Activated CD8-positive, alpha-beta T cell treated with anti-CD3 and anti-CD28 coated beads, Interleukin-2, amount 10 ng/mL, durations not matched to agents 7 days and 5 days (primary cell): ENCODE results near the gene NEU2. TPM values are rescaled to one million over a fixed set of nuclear protein-coding genes. Genes with fewer than 3 reads are reported as not detected.

Experiments
- ATAC-seq: fragments of 150-1000 bp; cut with Tn5 transposase; one replicate; pipeline ENCODE4 v1.10.0; 2021; ENCODE audit warnings: moderate library complexity
- CTCF ChIA-PET: fragments of 350-600 bp; sonication (Branson Sonifier 250); formaldehyde crosslinking; loops from one replicate; lab custom pipeline; 2021; ENCODE audit warnings: antibody characterized with exemption; lab: Charles Lee
- POLR2A ChIA-PET: fragments of 350-600 bp; sonication (Branson Sonifier 250); formaldehyde crosslinking; loops from one replicate; lab custom pipeline; 2021; ENCODE audit warnings: antibody characterized with exemption; lab: Charles Lee
- DNase-seq: peaks from one replicate; pipeline ENCODE4 v3.0.0-alpha.2; 2020
- H3K27ac Mint-ChIP-seq: one replicate; pipeline ENCODE4 v1.8.0; 2021; ENCODE audit warnings: mild to moderate bottlenecking, mixed read lengths
- H3K27me3 Mint-ChIP-seq: one replicate; pipeline ENCODE4 v1.8.0; 2021; ENCODE audit warnings: low read depth, mixed read lengths
- H3K36me3 Mint-ChIP-seq: one replicate; pipeline ENCODE4 v1.8.0; 2021; ENCODE audit warnings: low read depth, mixed read lengths
- H3K4me1 Mint-ChIP-seq: one replicate; pipeline ENCODE4 v1.8.0; 2021; ENCODE audit warnings: low read depth, mixed read lengths
- H3K4me3 Mint-ChIP-seq: one replicate; pipeline ENCODE4 v1.8.0; 2021; ENCODE audit warnings: mild to moderate bottlenecking, mixed read lengths
- H3K9me3 Mint-ChIP-seq: one replicate; pipeline ENCODE4 v1.8.0; 2022; ENCODE audit warnings: mixed read lengths; ENCODE audit not compliant: insufficient read depth
- total RNA-seq, 2 experiments: library from RNA; stranded (reverse); gene quantifications; one replicate each; pipeline ENCODE4 v1.2.3, GENCODE V29; 2021

Gene NEU2
- not detected for total RNA-seq

DNA sequence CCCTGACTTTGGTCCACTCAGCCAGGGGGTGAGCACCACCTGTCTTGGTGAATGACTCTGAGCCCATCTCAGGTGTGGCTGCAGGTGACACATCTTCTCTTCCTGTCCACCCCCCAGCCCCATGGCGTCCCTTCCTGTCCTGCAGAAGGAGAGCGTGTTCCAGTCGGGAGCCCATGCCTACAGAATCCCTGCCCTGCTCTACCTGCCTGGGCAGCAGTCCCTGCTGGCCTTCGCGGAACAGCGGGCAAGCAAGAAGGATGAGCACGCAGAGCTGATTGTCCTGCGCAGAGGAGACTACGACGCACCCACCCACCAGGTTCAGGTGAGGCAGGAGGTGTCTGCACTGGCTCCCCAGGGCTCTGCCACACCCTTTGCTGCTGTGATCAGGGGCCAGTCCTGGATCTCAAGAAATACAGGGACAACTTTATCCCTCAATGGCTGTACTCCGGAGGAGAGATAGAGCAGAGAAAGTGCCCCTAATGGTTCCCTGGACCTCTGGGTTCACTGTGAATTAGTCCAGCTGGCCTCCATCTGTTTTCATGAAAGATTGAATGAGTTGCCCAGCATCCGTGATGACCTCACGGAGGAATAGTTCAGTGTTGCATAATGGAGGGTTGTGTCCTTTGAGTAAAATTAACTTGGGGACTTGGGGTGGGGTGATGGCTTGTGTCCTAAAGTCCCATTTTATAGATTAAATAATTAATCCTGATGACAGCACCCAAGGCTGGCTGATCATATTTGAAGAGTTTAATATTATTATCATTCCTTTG lies at the start of gene NEU2:
NEU2 (plus strand) TSS at position 122 of the 770 bp plus-strand sequence; CDS start at position 122, 0 bp downstream.
- Mint-ChIP-seq H3K9me3 (no peaks in the 10 kb centered on the region), H3K27ac (no peak within 1 kb of the TSS), H3K36me3 (no peaks in the 10 kb centered on the region), H3K4me1 (no peaks in the 10 kb centered on the region), H3K4me3 (no peak within 1 kb of the TSS), H3K27me3 (no peaks in the 10 kb centered on the region)
- DNase-seq = no peak
- ChIA-PET CTCF (interaction anchor here (0.6 kb wide), 1 partner anchor 1332 kb away, joined by 3 read pairs; no protein-coding TSS in a partner anchor), POLR2A (no interaction called here)
- no peak for ATAC-seq

DNA sequence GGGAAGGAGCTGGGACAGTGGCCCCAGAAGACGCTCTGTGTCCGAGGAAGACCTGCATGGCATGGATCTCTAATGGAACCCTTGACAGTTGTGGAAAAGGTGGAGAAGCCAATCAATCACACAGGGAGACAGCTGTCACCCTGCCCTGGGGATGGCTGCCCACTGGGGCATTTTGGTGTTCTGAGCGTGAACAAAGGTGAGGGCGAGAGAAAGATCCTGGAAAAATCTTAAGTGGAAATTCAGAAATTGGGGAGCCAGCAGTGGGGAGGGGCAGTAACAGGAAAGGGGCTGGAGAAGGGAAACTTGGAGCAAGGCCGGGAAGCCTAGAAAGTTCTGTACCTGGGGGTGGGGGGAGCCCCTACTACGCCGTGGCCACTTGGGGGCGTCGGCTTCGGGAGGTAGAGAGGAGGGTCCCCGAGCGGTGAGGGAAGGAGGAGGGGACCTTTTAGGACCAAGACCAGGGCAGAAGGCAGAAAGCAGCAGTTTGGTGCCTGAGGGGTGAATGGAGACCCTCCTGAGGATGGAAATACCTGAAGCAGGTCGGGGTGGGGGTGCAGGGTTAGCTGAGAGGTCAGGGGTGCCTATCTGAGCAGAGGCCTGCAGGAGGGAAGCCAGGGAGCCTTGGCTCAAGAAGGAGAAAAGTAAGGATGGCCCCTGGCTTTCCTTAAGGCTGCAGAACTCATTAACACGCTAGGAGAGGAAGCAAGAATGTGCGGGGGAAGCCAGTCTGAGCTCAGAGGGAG lies 49.4 kb upstream of the NEU2 start:
- H3K27me3 Mint-ChIP-seq = peaks cover 3% of the 10 kb centered on the region
- no peak overlapping the region for H3K27ac Mint-ChIP-seq
- no peak for ATAC-seq
- H3K4me1 Mint-ChIP-seq = no peaks in the 10 kb centered on the region
- no peaks in the 10 kb centered on the region for H3K9me3 Mint-ChIP-seq
- no peak for DNase-seq
- ChIA-PET POLR2A (no interaction called here), CTCF (interaction anchor here (0.6 to 1.5 kb wide), 3 partner anchors 20 to 77 kb away, joined by 3 read pairs; partner anchors contain the start of gene INPP5D)
- no peaks in the 10 kb centered on the region for H3K36me3 Mint-ChIP-seq
- H3K4me3 Mint-ChIP-seq = no peak overlapping the region

DNA sequence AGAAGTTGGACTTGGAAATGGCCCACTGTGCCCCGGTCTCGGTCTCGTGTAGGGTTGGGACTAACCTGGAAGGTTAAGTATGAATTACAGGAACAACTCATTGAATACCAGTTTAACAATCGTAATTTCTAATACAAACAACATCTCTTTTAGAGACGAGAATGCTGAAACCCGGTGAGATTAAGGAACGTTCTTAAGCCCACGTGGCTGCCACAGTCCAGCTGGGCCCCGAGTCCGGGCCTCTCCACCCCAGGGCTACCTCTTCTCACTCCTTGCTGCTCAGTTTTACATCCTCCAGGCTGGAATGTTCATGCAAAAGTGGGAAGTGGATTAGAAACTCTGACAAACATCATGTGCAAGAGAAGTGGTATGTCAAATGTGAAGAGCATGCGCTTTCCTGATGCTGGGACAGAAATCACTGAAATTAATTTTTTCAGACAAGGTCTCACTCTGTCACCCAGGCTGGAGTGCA lies 48.8 kb upstream of the NEU2 start:
- no peaks in the 10 kb centered on the region for H3K9me3 Mint-ChIP-seq
- DNase-seq (no peak), ATAC-seq (no peak)
- H3K4me1 Mint-ChIP-seq = no peaks in the 10 kb centered on the region
- POLR2A ChIA-PET = no interaction called here
- H3K27ac Mint-ChIP-seq = no peak overlapping the region
- peaks cover 3% of the 10 kb centered on the region for H3K27me3 Mint-ChIP-seq
- H3K36me3 Mint-ChIP-seq = no peaks in the 10 kb centered on the region
- H3K4me3 Mint-ChIP-seq = no peak overlapping the region
- CTCF ChIA-PET = interaction anchor here (0.6 to 0.9 kb wide), 2 partner anchors 21 to 77 kb away, joined by 3 read pairs; partner anchors contain the start of gene INPP5D

DNA sequence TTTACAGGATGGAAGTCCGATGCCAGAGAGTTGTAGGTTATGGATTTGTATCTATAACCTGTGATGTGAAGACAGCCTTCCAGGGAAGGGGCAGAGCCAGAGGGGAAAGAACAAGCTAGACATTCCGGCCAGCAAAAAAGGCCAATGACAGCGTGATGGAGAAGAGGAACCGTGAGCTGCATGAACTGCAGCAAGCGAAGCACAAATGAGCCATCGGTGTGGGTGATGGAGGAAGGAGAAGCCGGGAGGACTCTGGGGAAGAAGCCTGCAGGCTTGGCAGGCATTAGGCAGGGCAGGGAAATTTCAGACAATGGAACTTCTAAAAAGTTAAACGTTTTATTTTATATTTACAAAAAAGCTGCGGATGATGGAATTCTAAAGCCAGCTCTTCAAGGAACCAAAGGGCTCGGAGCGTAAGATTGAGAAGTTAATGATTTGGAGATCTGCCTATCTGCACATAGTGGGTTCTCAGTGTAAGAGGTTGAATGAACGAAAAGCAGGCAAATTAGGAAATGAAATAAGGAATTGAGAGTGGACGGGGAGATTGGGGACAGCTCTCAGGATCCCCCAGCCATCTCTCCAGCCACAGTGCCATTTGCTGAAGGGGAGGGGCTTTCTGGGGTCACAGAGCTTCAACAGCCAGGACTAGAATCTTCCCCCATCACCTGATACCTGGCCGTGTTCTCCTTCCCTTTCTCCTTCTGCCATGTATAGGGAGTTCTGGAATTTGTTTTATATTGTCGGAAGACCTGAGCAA lies 47.8 kb upstream of the NEU2 start:
- ChIA-PET POLR2A (no interaction called here), CTCF (no interaction called here)
- H3K27ac Mint-ChIP-seq = no peak overlapping the region
- H3K4me3 Mint-ChIP-seq = no peak overlapping the region
- no peaks in the 10 kb centered on the region for H3K36me3 Mint-ChIP-seq
- H3K4me1 Mint-ChIP-seq = no peaks in the 10 kb centered on the region
- DNase-seq (no peak), ATAC-seq (no peak)
- H3K9me3 Mint-ChIP-seq = no peaks in the 10 kb centered on the region
- peaks cover 9% of the 10 kb centered on the region for H3K27me3 Mint-ChIP-seq

DNA sequence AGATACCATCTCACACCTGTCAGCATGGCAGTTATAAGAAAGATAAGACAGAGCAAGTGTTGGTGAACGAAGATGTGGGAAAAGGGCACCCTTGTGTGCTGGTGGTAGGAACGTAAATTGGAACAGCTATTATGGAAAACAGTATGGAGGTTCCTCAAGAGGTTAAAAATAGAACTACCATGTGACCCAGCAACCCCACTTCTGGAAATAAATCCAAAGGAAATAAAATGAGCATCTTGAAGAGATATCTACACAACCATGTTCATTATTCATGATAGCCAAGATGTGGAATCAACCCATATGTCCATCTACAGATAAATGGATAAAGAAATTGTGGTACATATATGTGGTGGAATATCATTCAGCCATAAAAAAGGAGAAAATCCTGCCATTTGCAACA lies 46.3 kb upstream of the NEU2 start:
- no peak for ATAC-seq
- H3K36me3 Mint-ChIP-seq = no peaks in the 10 kb centered on the region
- no peaks in the 10 kb centered on the region for H3K9me3 Mint-ChIP-seq
- no peak overlapping the region for H3K27ac Mint-ChIP-seq
- no peaks in the 10 kb centered on the region for H3K4me1 Mint-ChIP-seq
- H3K27me3 Mint-ChIP-seq = peaks cover 19% of the 10 kb centered on the region
- ChIA-PET CTCF (no interaction called here), POLR2A (no interaction called here)
- no peak overlapping the region for H3K4me3 Mint-ChIP-seq
- no peak for DNase-seq

DNA sequence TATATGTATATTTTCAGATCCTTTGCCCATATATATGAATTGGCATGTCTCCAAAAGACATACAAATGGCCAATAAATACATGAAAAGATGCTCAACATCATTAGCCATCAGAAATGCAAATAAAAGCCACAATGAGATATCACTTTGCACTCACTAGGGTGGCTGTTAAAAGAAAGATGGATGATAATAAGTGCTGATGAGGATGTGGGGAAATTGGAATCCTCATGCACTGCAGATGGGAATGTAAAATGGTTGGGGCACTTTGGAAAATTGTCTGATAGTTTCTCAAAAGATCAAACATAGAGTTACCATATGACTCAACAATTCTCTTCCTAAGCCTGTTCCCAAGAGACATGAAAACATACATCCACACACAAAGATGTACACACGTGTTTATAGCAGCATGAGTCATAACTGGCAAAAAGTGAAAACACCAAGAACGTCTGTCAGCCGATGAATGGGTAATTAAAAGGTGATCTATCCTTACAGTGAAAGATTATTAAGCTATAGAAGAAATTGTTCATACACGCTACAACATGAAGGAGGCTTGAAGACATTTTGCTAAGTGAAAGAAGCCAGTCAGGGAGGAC lies 39.1 kb upstream of the NEU2 start:
- Mint-ChIP-seq H3K9me3 (no peaks in the 10 kb centered on the region), H3K4me3 (no peak overlapping the region), H3K27ac (no peak overlapping the region), H3K27me3 (peaks cover 23% of the 10 kb centered on the region), H3K4me1 (no peaks in the 10 kb centered on the region), H3K36me3 (no peaks in the 10 kb centered on the region)
- ChIA-PET CTCF (no interaction called here), POLR2A (no interaction called here)
- DNase-seq = no peak
- no peak for ATAC-seq

DNA sequence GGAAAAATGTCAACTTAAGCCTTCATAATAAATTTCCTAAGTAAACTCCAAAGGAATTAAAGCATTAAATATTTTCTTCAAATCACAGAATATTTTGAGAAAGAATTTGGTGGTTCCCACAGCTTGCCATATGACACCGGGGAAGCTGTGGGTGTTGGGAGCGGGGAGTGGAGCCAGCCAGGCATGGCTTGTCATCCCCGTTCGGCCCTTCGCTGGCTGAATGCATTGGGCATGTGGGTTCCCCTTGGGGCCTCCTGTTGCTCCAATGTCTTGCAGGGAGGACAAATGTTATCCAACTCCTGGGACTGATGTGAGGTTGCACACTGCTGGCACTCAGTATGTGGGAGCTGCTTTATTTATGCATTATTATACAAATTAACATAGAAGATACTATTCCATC lies 38.0 kb upstream of the NEU2 start:
- no peaks in the 10 kb centered on the region for H3K9me3 Mint-ChIP-seq
- CTCF ChIA-PET = no interaction called here
- no peak for ATAC-seq
- no peak overlapping the region for H3K27ac Mint-ChIP-seq
- H3K4me3 Mint-ChIP-seq = no peak overlapping the region
- peaks cover 18% of the 10 kb centered on the region for H3K27me3 Mint-ChIP-seq
- DNase-seq = no peak
- no peaks in the 10 kb centered on the region for H3K36me3 Mint-ChIP-seq
- H3K4me1 Mint-ChIP-seq = no peaks in the 10 kb centered on the region
- POLR2A ChIA-PET = no interaction called here

DNA sequence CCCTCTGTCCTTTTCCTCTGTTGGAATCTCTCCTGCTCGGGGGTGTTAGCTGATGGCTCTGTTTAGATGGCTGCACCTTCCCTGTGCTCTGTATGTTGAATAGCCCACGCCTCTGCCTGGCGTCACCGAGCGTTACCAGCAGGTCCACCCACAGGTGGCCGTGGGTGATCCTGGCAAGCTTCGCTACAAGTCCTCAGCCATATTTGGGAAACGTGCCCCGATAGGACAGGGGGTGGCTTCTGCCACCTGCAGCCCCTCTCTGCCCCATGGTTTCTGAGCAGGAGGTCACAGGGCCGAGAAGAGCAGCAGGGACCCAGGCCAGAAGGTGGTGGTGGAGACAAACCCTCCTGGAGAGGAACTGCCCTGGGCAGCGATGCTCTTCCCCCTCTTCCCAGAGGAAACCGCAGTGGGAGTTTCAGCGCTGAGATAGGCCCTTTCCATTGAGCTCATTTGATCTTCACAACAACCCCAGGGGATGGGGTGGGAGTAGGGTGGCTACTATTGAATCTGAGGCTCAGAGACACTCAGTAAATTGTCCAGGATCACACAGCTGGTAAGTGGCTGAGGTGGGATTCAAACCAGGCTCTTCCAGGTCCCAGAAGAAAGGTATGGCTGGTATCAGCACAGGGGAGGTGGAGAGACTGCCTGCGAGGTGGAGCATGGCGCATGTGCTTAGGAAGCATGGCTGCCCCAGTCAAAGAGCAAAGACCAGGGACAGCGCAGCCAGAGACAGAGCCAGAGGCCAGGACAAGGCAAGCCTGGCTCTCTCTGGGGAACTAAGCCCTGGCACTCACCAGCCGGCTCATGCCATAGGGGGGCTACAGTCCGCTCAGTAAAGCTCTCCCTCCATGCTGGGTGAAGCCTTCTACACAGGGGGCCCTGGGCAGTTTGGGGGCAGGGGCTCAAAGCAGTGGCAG lies 34.5 kb upstream of the NEU2 start:
- Mint-ChIP-seq H3K4me3 (no peak overlapping the region), H3K4me1 (no peaks in the 10 kb centered on the region), H3K27me3 (peaks cover 4% of the 10 kb centered on the region), H3K36me3 (no peaks in the 10 kb centered on the region), H3K9me3 (no peaks in the 10 kb centered on the region), H3K27ac (no peak overlapping the region)
- CTCF ChIA-PET = no interaction called here
- DNase-seq (no peak), ATAC-seq (no peak)
- POLR2A ChIA-PET = no interaction called here

DNA sequence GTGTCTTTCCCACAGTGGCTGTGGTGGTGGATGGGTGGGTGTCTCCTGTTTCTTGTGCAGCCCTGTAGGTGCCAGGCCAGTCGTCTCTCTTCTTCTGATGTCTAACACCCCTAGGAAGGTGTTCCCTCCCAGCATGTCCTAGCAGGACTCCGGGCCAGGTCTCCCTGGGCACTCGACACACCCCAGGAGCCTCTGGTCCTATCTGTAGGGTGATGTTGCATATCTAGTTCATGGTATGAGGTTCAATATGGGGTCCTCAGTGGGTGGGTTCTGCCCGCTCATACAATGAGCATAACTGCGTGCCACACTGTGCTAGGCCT lies 33.8 kb upstream of the NEU2 start:
- Mint-ChIP-seq H3K27ac (no peak overlapping the region), H3K4me1 (no peaks in the 10 kb centered on the region), H3K9me3 (no peaks in the 10 kb centered on the region), H3K36me3 (no peaks in the 10 kb centered on the region), H3K27me3 (peaks cover 1% of the 10 kb centered on the region), H3K4me3 (no peak overlapping the region)
- ChIA-PET CTCF (no interaction called here), POLR2A (no interaction called here)
- DNase-seq (no peak), ATAC-seq (no peak)

DNA sequence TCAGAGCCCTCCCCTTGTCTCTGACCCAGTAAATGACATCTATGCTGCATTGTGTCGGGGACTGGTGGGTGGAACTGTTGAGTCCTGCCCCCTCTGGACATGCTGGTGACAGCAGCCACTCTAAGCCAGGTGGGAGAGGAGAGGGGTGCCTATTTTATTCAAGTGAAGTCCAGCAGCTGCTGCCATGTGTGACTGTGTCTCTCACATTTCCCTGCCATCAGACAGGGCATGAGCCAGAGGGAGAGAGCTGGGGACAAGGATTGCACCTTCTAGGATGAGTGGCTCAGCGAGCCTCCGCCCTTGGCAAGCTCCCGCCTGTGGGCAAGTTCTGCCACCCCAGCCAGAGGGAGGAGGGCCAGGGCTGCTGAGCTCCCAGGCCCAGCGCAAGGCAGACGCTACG lies 33.1 kb upstream of the NEU2 start:
- H3K27me3 Mint-ChIP-seq = no peaks in the 10 kb centered on the region
- DNase-seq = no peak
- H3K4me3 Mint-ChIP-seq = no peak overlapping the region
- no peaks in the 10 kb centered on the region for H3K9me3 Mint-ChIP-seq
- ATAC-seq = no peak
- no peaks in the 10 kb centered on the region for H3K36me3 Mint-ChIP-seq
- ChIA-PET POLR2A (no interaction called here), CTCF (no interaction called here)
- H3K4me1 Mint-ChIP-seq = no peaks in the 10 kb centered on the region
- no peak overlapping the region for H3K27ac Mint-ChIP-seq
